Astrocyte (in vitro differentiated cells and primary cell): ENCODE results near the gene PPP1R3E. TPM values are rescaled to one million over a fixed set of nuclear protein-coding genes. Genes with fewer than 3 reads are reported as not detected.

ENCODE experiments used
- DNase-seq: peaks from one replicate; pipeline ENCODE4 v3.0.0-alpha.2; 2010; ENCODE audit warnings: low read depth
- FAIRE-seq: peaks from 2 replicates; lab custom pipeline; 2011; peaks lifted over from hg19 to GRCh38; lab: Jason Lieb, UNC
- H2AFZ ChIP-seq: 2 replicates; pipeline ENCODE4 v1.6.0; 2012; ENCODE audit warnings: low read depth, low read length, inconsistent platforms
- H3K27ac ChIP-seq: 2 replicates; pipeline ENCODE4 v1.5.1; 2011; ENCODE audit warnings: low read depth, low read length, inconsistent platforms
- H3K27me3 ChIP-seq: 2 replicates; pipeline ENCODE4 v1.6.0; 2011; ENCODE audit warnings: low read length, inconsistent platforms; ENCODE audit not compliant: insufficient read depth
- H3K36me3 ChIP-seq: 2 replicates; pipeline ENCODE4 v1.5.1; 2011; ENCODE audit warnings: low read length, inconsistent platforms; ENCODE audit not compliant: insufficient read depth
- H3K4me1 ChIP-seq: 2 replicates; pipeline ENCODE4 v1.5.1; 2011; ENCODE audit warnings: low read length, inconsistent platforms; ENCODE audit not compliant: insufficient read depth
- H3K4me2 ChIP-seq: 2 replicates; pipeline ENCODE4 v1.6.0; 2012; ENCODE audit warnings: low read length, inconsistent platforms
- H3K4me3 ChIP-seq: 2 replicates; pipeline ENCODE4 v1.5.1; 2011; ENCODE audit warnings: low read depth, mild to moderate bottlenecking, low read length, inconsistent platforms; ENCODE audit not compliant: insufficient read depth
- H3K79me2 ChIP-seq: 2 replicates; pipeline ENCODE4 v1.6.0; 2012; ENCODE audit warnings: mild to moderate bottlenecking, low read length, inconsistent platforms; ENCODE audit not compliant: insufficient read depth
- H3K9ac ChIP-seq: 2 replicates; pipeline ENCODE4 v1.6.0; 2012; ENCODE audit warnings: mild to moderate bottlenecking, low read length, inconsistent platforms
- H3K9me3 ChIP-seq: 2 replicates; pipeline ENCODE4 v1.5.1; 2012; ENCODE audit warnings: low read depth, mild to moderate bottlenecking, low read length, inconsistent platforms; ENCODE audit not compliant: insufficient read depth
- H4K20me1 ChIP-seq: 2 replicates; pipeline ENCODE4 v1.6.0; 2012; ENCODE audit warnings: low read length, inconsistent platforms; ENCODE audit not compliant: insufficient read depth
- H3K27ac Mint-ChIP-seq: one replicate; pipeline ENCODE4 v1.8.0; 2021; ENCODE audit warnings: mild to moderate bottlenecking, mixed read lengths; ENCODE audit not compliant: unreplicated experiment
- H3K27me3 Mint-ChIP-seq: one replicate; pipeline ENCODE4 v1.8.0; 2021; ENCODE audit warnings: low read depth, mixed read lengths; ENCODE audit not compliant: unreplicated experiment
- H3K36me3 Mint-ChIP-seq: one replicate; pipeline ENCODE4 v1.8.0; 2021; ENCODE audit warnings: low read depth, mixed read lengths; ENCODE audit not compliant: unreplicated experiment
- H3K4me1 Mint-ChIP-seq: one replicate; pipeline ENCODE4 v1.8.0; 2021; ENCODE audit warnings: low read depth, mixed read lengths; ENCODE audit not compliant: unreplicated experiment
- H3K4me3 Mint-ChIP-seq: one replicate; pipeline ENCODE4 v1.8.0; 2021; ENCODE audit warnings: mild to moderate bottlenecking, moderate library complexity, mixed read lengths; ENCODE audit not compliant: unreplicated experiment
- H3K9me3 Mint-ChIP-seq: one replicate; pipeline ENCODE4 v1.8.0; 2021; ENCODE audit warnings: mild to moderate bottlenecking, mixed read lengths; ENCODE audit not compliant: unreplicated experiment
- CTCF ChIP-seq: IDR thresholded peaks from 2 replicates; pipeline ENCODE4 v1.5.1; 2011; ENCODE audit warnings: low read depth, mild to moderate bottlenecking, inconsistent platforms, low read length, moderate library complexity; ENCODE audit not compliant: insufficient read depth
- EZH2 ChIP-seq: IDR thresholded peaks from 2 replicates; pipeline ENCODE4 v1.6.1; 2012; ENCODE audit warnings: mild to moderate bottlenecking, low read length, inconsistent platforms; ENCODE audit not compliant: insufficient read depth
- total RNA-seq: library from RNA; stranded (reverse); gene quantifications from 2 replicates; pipeline ENCODE4 v1.2.1, GENCODE V29; 2021

PPP1R3E gene
- total RNA-seq, 1 donor from 2014 or later: 3.6 TPM

- peaks cover 22% of the 10 kb centered on the region for H3K27me3 Mint-ChIP-seq
- H4K20me1 ChIP-seq: no peaks in the 10 kb centered on the region
- peaks cover 8% of the 10 kb centered on the region for H3K27me3 ChIP-seq
- H3K9me3 ChIP-seq: no peaks in the 10 kb centered on the region
- peaks cover 5% of the 10 kb centered on the region for H3K79me2 ChIP-seq
- H3K4me3 Mint-ChIP-seq: no peak overlapping the region
- no peak overlapping the region for H3K27ac Mint-ChIP-seq
- no peak for DNase-seq
- peaks cover 15% of the 10 kb centered on the region for H3K4me1 ChIP-seq
- no peak for TF ChIP-seq CTCF
- H2AFZ ChIP-seq: no peak overlapping the region
- H3K4me3 ChIP-seq: no peak overlapping the region
- no peak overlapping the region for H3K27ac ChIP-seq
- H3K9ac ChIP-seq: no peak overlapping the region
- H3K36me3 Mint-ChIP-seq: peaks cover 6% of the 10 kb centered on the region
- peaks cover 20% of the 10 kb centered on the region for H3K4me1 Mint-ChIP-seq
- no peak overlapping the region for H3K4me2 ChIP-seq
- no peak for FAIRE-seq
- no peaks in the 10 kb centered on the region for H3K9me3 Mint-ChIP-seq
- H3K36me3 ChIP-seq: no peaks in the 10 kb centered on the region
These were observed 6.5 kb downstream of the PPP1R3E start for GRCh38 chr14:23296012-23296777.

DNA sequence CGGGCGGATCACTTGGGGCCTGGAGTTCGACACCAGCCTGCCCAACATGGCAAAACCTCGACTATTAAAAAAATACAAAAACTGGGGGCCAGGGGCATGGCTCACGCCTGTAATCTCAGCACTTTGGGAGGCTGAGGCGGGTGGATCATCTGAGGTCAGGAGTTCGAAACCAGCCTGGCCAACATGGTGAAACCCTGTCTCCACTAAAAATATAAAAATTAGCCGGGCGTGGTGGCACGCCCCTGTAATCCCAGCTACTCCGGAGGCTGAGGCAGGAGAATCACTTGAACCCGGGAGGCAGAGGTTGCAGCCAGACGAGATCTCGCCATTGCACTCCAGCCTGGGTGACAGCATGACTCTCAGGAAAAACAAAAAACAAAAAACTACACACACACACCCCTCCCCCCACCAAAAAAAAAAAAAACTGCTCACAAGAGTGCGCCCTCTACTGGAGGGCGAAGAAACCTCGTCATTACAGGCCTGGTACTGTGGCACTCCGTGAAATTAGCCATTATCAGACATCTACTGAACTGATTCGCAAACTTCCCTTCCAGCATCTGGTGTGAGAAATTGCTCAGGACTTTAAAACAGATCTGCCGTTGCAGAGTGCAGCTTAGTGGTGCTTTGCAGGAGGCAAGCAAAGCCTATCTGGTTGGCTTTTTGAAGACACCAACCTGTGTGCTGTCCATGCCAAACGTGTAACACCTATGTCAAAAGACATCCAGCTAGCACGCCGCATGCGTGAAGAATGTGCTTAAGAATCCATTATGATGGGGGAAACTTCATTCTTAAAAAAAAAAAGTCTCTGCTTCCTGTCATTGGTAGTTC, 7.7 kb downstream of the PPP1R3E start:
- DNase-seq (no peak), FAIRE-seq (no peak)
- TF ChIP-seq CTCF (peak; percentile 85), EZH2 (no peak)
- no peak overlapping the region for H3K27ac ChIP-seq
- no peaks in the 10 kb centered on the region for H3K36me3 ChIP-seq
- H3K4me1 ChIP-seq: peaks cover 5% of the 10 kb centered on the region
- Mint-ChIP-seq H3K4me3 (no peak overlapping the region), H3K9me3 (no peaks in the 10 kb centered on the region), H3K27ac (peak overlapping the region; percentile 47), H3K27me3 (peaks cover 25% of the 10 kb centered on the region), H3K4me1 (peaks cover 16% of the 10 kb centered on the region), H3K36me3 (peaks cover 6% of the 10 kb centered on the region)
- H3K9me3 ChIP-seq: no peaks in the 10 kb centered on the region
- no peaks in the 10 kb centered on the region for H3K79me2 ChIP-seq
- H2AFZ ChIP-seq: no peak overlapping the region
- H3K4me2 ChIP-seq: peak overlapping the region; percentile 11
- no peaks in the 10 kb centered on the region for H4K20me1 ChIP-seq
- H3K4me3 ChIP-seq: no peak overlapping the region
- H3K9ac ChIP-seq: peak overlapping the region; percentile 12
- H3K27me3 ChIP-seq: peaks cover 8% of the 10 kb centered on the region
